ENCODE results near the gene NOP56.

Gene NOP56

DNA sequence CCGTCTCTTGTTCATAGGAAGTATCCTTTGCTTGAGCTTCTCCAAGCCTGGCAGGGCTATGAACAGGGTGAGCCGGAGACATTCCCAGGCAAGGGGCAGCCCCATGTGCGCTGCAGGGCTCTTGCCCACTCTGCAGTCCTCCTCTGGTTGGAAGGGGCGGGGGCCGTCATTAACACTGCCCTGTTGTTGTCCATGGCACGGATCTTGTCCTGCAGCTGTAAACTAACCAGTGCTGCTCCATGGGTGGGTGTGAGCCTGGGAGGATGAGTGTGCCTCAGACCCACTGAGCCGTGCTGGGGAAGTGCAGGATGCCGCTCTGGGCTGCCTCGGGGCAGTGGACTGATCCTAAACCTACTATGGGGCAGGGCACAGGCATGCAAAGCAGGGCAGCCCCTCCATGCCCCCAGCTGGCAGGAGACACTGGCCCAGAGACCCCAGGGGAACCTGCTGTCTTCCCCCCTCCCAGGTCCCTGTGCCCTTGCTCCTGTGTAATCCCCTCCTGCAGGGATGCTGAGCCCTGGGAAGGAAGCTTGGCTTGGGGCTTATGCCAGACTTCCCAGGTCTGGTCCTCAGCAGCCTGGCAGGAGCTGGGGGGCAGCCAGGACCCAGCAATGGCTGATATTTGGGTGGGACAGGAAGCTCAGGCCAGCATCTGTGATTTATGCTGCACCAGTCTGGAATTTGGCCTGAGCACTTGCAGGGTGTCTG, 48.6 kb downstream of the NOP56 start:
- no peak for DNase-seq (ENCODE audit: low read depth, low spot score)

DNA sequence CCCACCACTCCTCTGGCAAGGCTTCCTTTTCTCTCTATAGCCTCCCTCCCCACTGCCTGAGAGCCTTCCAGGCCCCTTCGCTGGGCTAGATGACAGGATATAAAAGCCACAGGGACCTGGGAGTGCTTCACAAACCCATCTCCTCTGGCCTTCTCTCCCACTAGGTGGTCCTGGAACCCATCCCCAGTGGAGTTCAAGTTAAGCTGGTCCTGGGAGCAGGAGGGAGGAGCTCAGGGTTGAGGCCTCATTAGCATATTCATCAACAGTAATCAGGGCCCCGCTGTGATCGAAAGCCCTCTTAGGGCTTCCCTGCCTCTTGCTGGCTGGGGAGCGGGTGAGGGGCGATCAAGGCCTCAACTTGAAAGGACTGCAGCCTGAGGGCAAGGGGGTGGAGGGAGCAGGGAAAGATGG, 49.2 kb downstream of the NOP56 start:
- DNase-seq (ENCODE audit: low read depth, low spot score) = peak; percentile 82

DNA sequence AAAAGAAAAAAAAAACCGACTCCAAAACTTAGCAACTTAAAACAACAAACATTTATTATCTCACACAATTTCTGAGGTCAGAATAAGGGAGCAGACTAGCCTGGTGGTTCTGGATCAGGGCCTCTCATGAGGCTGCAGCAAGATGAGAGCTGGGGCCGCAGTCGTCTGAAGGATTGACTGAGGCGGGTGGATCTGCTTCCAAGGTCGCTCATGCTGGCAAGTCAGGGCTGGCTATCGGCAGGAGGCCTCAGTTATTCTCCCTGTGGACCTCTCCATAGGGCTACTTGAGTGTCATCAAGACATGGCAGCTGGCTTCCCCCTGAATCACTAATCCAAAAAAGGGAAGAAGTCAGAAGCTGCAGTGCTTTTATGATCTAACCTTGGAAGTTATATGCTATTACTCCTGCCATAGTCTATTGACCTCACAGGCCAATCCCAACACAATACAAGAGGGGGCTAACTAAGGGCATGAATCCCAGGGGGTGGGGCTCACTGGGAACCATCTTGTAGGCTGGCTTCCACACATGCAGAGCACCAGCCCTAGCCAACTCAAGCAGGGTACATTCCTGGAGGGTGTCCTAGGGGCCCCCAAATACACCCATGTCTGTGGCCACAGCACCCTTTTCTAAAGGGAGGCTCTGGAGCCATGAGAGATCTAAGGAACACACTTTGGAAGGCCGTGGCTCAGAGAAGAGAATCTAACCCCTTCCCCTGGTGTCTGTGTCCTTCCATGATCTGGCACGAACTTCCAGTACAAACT, 51.5 kb downstream of the NOP56 start:
- DNase-seq (ENCODE audit: low read depth, low spot score) = no peak

DNA sequence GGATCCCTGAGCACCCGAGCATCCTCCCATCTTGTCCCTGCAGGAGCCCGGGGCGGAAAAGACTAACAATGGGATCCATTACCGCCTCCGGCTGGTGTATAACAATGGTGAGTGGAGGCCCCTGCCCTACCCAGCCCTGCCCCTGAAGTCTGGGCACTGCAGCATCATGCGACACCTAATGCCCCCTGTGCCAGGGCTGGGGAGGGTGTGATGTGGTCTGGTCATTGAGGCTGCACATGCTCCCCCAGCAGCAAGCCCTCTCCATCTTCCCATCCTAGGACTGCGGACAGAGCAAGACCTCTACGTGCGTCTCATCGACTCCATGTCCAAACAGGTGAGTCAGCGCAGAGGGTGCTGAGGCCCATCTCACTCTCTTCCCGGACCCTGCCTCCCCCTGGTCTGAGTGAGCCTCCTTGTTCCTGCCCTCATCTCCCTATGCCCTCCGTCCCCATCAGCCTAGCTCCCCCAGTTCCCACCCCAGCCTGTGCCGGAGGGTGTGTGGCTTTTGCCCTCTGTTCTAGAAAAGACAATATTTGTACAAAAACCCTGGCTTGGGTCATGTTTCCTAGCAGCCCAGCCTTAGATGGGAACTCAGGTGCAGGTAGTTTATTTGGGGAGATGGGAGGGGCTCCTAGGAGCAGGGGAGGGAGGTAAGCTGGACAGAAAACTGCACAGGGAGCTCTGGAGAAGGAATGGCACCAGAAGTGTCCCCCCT, 53.7 kb downstream of the NOP56 start:
- DNase-seq (ENCODE audit: low read depth, low spot score) = no peak

DNA sequence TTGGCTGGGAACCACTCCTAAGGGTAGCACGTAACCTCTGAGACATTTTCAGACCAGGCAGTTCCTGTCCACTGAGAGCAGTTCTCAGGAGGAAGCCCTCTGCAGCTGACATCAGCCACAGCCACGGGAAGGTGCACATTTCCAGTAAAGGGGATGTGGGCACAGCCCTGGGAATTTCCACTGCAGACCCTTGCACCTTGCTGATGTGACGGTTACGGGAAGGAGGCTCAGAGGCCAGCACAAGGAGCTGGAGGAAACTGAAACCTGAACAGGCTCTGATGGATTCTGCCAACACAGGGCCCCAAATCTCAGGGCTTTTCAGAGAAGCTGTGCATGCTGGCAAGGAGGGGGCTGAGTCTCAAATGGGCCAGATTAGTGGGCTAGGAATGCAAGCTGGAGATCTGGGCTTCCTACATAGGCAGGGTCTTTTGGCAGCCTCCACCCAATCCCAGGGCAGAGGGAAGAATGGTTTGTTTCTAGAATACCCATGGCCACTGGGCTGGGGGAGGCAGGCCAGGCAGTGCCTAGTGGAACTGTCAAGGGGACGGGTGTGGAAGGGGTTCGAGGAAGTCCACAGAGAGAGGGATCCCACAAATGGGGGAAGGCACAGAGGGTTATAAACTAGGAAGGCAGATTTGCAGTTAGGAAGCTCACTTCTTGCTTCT, 54.4 kb downstream of the NOP56 start:
- DNase-seq (ENCODE audit: low read depth, low spot score) = no peak

DNA sequence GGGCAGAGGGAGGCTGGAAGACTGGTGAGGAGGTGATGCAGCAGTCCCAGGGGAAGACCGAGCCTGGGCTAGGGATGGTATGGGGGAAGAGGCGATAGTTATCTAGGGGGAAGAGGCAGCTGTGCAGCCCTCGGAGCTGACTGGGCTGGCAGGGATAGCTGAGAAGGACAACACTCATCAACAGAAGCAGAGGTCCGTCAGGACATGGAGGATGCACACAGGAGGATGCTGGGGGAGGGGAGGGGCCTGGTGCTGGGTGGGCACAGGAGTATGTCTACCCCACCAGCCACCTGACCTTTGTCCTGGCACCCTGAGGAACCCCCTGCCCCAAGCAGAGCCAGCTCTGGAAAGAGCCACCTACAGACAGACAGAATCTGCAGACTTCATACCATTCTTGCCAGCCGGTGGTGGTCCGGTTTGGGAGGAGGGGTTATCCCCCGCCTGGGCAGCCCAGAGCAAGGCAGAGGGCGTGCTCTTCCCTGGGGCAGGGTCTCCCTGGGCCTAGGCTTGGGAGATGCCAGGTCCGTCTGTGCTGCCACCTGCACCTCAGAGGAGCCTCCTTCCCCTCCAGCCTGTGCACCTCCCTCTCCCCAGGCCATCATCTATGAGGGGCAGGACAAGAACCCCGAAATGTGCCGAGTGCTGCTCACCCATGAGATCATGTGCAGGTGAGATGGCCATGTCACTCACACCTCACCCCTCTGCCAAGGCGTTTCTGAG, 55.1 kb downstream of the NOP56 start:
- no peak for DNase-seq (ENCODE audit: low read depth, low spot score)

Data from ELF-1 (cell line).